Left colon (tissue), 2 donors: ENCODE measurements around the gene CFAP210. TPM values are rescaled to one million over a fixed set of nuclear protein-coding genes. Genes with fewer than 3 reads are reported as not detected.

ENCODE experiments used
- ATAC-seq: fragments of 200-7000 bp; cut with Tn5 transposase; one replicate; pipeline ENCODE4 v1.9.1; 2020; ENCODE audit warnings: mild to moderate bottlenecking, moderate library complexity
- DNase-seq, 2 donors: peaks; one replicate each; pipeline ENCODE4 v3.0.0-alpha.2; 2020
- intact Hi-C, 2 donors: fragments of 100-400 bp; cut with DNase I in 1 of 2; cut with micrococcal nuclease in 1 of 2; formaldehyde crosslinking; loops; one replicate each; pipeline versions ENCODE4 v1.11.2 to v1.14.0; 2022; cut with DNase I, micrococcal nuclease
- long read RNA-seq: library from polyadenylated mRNA; unstranded; transcript quantifications from one replicate; pipeline ENCODE4 v2.0.0, GENCODE V29; 2021
- total RNA-seq, 2 donors: library from RNA; stranded (reverse); fragmentation: NEBNext Ultra II Directional; extraction: Animal tissue kit (Norgen Biotek cat#: 25700); gene quantifications; one replicate each; pipeline ENCODE4 v1.2.1, GENCODE V29; 2021
- donor health status: DM: no; HTN: no; CAD: no.
- donor health status: DM: yes; HTN: yes; CAD: no.

CFAP210 gene, protein sequence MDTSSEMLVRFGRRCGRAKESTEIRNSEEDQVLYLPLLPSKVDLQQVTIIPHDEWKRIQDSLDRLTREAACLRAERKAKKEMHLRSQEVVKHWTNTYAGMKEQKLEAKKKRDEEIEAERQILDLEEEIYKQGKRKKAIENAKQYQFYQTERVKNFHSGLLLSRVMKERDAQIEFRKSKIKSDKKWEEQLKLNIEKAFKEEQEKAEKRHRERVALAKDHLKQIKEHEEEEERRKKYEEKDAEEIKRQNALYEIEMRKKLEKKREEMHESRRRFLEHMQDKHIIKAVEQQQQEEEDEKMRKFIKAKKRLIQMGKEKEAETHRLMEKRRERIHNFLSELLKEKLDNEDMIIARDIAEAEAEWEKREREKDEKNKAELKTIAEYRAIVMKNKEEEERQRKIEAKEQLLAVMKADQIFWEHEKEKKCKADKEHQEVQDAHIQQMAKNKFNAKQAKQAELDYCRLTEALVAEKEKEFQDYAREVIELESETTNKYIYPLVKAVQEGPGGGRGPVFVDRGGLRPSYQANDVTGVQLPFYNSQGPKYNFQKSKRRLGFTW
- total RNA-seq: not detected
- long read RNA-seq: 0 reads

- DNase-seq (peak; percentile 99 to 100), ATAC-seq (peak; percentile 98)
- intact Hi-C loops: no loop called here
Observed at GRCh38 chr2:169694113-169694893, at the start of gene CFAP210, which contains the start of gene PHOSPHO2. Gene CFAP210 (minus strand): TSS chr2:169694405. CDS start chr2:169694327, 78 bp downstream. Gene PHOSPHO2 (plus strand): TSS chr2:169694469. CDS start chr2:169700972, 6,503 bp downstream.

DNA sequence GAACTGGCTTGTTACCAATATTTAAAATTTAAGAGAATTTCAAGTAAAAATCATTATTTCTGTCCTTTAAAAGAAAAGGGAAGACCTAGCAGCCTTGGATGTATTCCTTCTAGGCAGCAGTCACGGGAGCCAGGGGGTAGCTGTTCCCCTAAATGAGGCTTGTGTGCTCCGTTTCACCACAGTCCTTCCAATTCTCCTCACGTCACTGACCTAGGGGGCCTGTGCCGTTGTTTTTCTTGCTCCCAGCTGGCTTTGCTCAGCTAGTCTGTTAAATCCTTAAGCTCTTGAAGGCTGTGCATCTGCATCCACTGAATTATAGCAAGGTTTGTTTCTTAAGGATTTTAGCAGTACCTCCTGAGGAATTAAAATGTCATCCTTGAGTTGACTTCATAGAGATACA, 49.3 kb upstream of the CFAP210 start:
- DNase-seq: no peak
- no peak for ATAC-seq
- intact Hi-C loops: no loop called here

DNA sequence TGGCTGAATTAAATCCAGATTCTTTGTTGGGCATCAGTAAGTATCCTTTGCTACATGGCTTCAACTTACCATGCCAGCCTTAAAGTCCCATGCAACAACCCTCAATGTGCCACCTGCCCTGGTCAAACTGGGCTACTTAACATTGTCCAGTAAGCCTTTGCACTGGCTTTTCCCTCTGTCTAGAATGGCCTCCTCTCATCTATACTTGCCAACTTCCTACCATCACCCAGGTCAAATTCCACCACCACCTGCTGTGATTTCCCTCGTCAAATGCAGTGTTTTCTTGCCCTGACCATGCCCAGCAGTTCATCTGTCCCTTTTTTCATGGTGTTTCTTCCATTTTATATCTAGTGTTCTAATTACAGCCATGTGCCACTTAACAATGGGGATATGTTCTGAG, 45.1 kb upstream of the CFAP210 start:
- DNase-seq (no peak), ATAC-seq (peak; percentile 56)
- intact Hi-C loops: no loop called here

GRCh38 chr2:169738566-169739229, 44.5 kb upstream of the CFAP210 start:
- no peak for ATAC-seq
- intact Hi-C loops: no loop called here
- no peak for DNase-seq

DNA sequence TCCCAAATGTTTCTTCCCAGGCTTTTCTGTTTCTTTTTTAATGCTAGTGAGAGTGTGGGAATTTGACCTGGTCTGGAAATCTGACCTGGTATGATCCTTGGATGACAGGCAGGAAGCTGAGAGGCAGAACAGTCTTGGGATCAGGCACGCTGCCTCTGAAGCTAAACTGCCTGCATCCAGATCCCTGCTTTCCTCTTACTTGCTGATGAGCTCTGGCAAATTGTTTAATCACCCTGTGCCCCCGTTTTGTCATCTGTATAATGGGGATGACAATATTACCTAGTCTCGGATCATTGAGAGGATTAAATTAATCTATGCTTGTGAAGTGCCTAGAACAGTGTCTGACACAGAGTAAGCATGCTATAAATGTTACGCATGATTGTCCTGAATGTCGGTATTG, 42.7 kb upstream of the CFAP210 start:
- ATAC-seq (no peak), DNase-seq (no peak)

DNA sequence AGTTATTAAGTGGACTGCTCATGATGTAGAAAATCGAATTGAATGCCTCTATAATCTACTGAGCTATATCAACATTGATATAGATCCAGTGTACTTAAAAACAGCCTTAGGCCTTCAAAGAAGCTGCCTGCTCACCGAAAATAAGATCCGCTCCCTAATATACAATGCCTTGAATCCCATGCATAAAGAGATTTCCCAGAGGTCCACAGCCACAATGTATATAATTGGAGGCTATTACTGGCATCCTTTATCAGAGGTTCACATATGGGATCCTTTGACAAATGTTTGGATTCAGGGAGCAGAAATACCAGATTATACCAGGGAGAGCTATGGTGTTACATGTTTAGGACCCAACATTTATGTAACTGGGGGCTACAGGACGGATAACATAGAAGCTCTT, 41.4 kb upstream of the CFAP210 start:
- ATAC-seq (no peak), DNase-seq (no peak)
- intact Hi-C loops: no loop called here

More for the DNA sequence above, 42.7 kb upstream of the CFAP210 start:
- intact Hi-C loops: no loop called here

DNA sequence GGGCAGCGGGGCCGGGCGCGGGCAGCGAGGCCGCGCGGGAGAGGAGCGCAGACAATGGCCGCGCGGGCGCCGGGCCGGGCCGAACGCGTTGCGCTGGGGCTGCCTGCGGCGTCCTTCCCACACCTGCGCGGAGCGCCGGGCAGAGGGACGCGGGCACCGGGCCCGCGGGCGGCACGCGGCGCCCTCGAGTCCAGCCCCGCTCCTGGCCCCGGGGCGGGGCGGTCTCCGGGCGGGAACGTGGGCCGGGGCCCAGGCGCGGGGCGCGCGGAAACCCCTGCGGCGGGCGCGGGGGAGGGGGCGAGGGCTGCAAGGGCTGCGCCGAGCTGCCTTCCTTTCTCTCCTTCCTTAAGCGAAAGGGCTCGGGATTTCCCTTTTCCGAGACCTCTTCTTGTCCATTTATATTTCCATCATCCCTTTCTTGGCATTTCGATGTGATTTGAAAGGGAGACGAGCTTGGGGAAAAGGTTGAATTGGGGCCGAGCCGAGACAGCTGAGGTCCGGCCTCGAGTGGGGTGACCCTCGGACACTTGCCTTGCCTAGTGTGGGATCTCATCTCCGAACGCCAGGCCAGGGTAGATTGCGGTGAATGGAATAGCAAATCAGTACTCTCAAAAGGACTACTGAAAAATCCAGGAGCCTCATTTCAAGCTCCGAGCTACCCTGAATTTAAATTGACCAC, 40.1 kb upstream of the CFAP210 start:
- intact Hi-C loops: no loop called here
- peak; percentile 72 for ATAC-seq

GRCh38 chr2:169732583-169733358, 38.6 kb upstream of the CFAP210 start:
- ATAC-seq: peak; percentile 29
- intact Hi-C loops: no loop called here
- DNase-seq: no peak

More for the DNA sequence above, 40.1 kb upstream of the CFAP210 start:
- peak in 1 of 2 donors; percentile 30 for DNase-seq

DNA sequence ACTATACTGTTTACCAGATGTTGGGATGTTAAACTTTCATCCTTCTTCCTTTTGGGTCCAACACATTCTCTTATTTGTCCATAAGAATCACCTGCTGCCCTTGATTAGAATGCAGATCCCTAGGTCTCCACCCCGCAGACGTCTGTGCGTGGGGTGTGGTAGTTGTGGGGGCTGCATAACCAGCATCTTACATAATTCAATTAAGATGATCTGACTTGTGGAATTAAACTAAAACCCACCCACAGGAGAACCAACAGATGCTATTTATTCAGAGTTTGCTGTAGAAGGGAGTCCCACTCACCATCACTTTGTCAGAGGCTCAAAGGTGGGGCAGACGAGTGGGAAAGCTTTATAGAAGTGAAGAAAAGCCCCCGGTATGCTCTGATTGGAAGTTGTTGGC, 37.9 kb upstream of the CFAP210 start:
- ATAC-seq: no peak
- intact Hi-C loops: no loop called here
- no peak for DNase-seq

GRCh38 chr2:169729274-169729605, 35.0 kb upstream of the CFAP210 start:
- DNase-seq: no peak
- ATAC-seq: no peak
- intact Hi-C loops: no loop called here

DNA sequence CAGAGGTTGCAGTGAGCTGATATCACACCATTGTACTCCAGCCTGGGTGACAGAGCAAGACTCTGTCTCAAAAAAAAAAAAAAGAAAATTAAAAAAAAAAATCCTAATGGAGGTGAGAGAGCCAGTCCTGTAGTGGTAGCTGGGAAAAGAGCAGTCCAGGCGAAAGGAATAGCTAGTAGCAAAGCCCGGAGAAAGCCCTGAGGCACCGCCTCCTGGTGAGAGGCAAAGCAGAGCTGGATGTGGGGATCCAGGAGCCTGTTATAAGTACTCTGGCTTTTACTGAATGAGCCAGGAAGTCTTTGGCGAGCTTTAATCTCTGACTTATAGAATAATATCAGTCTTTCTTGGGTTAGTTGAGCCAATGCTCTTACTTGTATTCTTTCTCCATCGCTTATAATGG, 32.9 kb upstream of the CFAP210 start:
- intact Hi-C loops: no loop called here
- ATAC-seq (no peak), DNase-seq (no peak)

- ATAC-seq (no peak), DNase-seq (no peak)
- intact Hi-C loops: no loop called here
Observed at GRCh38 chr2:169721016-169721415, 26.8 kb upstream of the CFAP210 start.

DNA sequence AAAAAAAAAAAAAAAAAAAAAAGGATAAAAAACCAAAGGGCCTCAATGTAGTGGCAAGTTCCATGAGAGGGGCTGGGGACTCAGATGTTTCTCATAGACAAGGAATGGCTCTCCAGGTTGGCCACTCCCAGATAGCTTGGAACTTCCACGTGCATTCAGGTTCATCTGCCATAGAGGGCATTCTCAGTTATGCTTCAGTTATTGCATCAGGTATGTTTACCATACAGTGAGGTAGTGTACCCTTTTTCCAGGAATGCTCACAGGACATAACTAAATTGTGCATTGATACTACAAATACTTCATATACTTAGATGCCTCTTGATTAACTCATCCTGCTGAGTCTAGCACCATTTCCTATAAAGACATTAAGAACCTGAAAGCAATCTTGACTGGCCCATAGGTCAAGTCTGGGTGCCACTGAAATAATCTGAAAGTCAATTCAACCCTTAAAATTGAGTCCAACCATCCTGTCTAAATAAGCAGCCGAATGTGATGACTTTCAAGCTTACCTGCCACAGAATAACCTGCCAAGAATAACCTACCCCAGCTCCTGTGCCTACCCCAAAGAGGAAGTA, 24.8 kb upstream of the CFAP210 start:
- DNase-seq (no peak), ATAC-seq (no peak)
- intact Hi-C loops: no loop called here

GRCh38 chr2:169717691-169718063, 23.5 kb upstream of the CFAP210 start:
- DNase-seq (no peak), ATAC-seq (no peak)
- intact Hi-C loops: no loop called here

GRCh38 chr2:169716938-169717690, 22.9 kb upstream of the CFAP210 start:
- intact Hi-C loops: no loop called here
- ATAC-seq: peak; percentile 36
- DNase-seq: peak; percentile 73 to 83

DNA sequence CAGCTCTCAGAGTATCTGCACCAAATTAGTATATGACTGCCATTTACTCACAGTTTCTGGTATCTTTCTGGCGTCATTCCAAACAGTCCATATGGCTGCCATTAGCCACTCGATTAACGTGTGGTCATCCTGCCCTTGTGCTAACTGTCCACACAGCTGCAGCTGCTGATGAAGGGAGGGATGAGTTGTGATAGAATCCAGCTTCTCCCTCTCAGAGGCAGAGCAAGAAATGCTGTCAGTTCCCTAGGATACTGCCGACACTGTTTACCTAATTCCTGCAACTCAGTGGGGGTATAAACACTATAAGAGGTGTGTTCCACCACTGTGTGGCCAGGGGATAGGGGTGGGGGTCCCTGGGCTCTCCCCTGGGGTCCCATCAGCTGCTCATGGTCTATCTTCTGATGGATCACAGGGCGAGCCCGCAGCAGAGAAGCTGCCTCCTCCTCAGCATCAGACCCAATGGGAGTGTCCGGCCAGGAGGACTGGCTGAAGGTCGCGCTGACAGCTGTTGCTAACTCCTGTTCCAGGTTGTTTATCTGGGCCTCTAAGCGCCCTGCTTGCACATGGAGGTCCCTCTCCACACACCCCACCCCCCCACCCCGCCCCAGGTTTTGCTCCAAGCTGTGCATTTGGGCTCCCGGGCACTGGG, 22.2 kb upstream of the CFAP210 start:
- ATAC-seq: peak; percentile 35
- intact Hi-C loops: no loop called here

More for the DNA sequence above, 22.2 kb upstream of the CFAP210 start:
- DNase-seq: peak; percentile 66 to 73
